GM20000 (cell line): ENCODE results near the gene OTOS.

ENCODE experiments used
- DNase-seq: peaks from one replicate; pipeline ENCODE4 v3.0.0; 2012; ENCODE audit warnings: low spot score
- TF ChIP-seq, protein P1 (sequence below): IDR thresholded peaks from 2 replicates; pipeline ENCODE4 v1.5.1; 2012; ENCODE audit warnings: mild to moderate bottlenecking, control low read depth; ENCODE audit errors: extremely low read depth, missing control alignments

The OTOS gene

GRCh38 chr2:240183006-240183874 lies 42.8 kb upstream of the OTOS start:
- no peak for DNase-seq
- TF ChIP-seq, protein P1, sequence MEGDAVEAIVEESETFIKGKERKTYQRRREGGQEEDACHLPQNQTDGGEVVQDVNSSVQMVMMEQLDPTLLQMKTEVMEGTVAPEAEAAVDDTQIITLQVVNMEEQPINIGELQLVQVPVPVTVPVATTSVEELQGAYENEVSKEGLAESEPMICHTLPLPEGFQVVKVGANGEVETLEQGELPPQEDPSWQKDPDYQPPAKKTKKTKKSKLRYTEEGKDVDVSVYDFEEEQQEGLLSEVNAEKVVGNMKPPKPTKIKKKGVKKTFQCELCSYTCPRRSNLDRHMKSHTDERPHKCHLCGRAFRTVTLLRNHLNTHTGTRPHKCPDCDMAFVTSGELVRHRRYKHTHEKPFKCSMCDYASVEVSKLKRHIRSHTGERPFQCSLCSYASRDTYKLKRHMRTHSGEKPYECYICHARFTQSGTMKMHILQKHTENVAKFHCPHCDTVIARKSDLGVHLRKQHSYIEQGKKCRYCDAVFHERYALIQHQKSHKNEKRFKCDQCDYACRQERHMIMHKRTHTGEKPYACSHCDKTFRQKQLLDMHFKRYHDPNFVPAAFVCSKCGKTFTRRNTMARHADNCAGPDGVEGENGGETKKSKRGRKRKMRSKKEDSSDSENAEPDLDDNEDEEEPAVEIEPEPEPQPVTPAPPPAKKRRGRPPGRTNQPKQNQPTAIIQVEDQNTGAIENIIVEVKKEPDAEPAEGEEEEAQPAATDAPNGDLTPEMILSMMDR = no peak

DNA sequence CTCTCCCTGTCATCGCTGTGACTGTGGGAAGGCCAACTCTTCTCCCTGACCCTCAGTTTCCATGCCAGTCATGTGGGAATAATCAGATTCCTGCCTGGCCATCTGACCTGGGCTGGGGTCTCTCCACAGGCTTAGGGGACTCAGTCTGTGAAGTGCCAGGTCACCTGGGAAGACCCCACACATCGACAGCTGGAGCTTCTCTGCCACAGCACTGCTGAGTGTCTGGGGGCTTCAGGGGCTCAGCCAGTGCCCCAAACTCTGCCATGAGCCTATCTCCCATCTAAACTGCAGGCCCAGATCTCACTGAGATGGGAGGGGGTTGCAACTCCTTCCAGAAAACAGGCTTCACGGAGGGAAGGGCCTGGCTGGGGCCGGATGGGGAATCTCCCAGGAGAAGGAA lies 42.0 kb upstream of the OTOS start:
- DNase-seq = no peak
- TF ChIP-seq, protein P1 = no peak

DNA sequence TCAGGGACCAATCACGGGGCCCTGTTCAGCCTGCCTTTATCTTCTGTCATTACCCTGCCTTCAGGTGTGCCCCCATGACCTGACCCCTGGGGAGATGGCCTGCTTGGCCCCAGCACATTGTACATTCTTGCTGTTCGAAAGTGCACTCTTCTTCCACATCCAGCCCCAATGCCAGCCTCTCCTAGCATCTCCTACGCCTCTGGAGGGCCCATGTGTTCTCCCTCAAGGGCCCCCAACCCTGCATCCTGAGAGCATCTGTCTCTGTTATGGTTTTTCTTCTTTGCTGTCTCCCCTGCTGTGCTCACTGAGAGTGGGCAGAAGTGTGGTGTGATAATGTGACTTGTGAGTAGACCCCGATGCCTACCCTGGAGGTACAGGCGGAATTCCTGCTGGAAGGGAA lies 41.5 kb upstream of the OTOS start:
- DNase-seq = no peak
- TF ChIP-seq, protein P1 = no peak

- no peak for DNase-seq
- TF ChIP-seq, protein P1 = no peak
These were observed 39.6 kb upstream of the OTOS start for GRCh38 chr2:240179941-240180666.

DNA sequence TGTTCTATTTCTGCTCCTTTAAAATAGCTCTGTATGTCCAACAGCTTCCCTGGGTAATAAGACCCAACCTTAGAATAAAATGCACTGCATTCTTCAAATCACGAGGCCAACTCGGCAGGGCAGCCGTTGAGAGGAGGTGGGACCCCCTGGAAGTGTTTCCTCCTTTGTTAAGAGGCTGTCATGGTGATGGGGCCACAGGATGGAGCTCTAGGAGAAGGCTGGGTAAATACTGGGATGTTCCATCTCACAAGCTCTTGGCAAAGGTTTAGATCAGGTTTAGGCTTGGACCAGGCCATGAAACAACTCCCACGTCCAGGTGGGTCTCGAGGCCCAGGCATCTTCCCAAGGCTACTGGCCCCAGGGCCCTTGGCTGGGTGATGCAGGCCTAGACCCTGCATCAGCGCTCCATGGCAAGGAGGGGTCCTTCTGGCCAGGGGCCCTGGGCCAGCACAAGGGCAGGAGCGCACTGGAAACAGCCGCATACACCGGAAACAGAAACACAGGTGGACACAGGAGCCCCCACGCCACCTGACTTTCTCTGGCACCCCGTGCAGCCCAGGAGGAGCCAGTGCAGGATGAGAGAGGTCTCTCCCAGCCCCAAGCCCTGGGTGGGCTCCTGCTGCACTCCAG lies 38.8 kb upstream of the OTOS start:
- TF ChIP-seq, protein P1 = no peak
- DNase-seq = no peak

DNA sequence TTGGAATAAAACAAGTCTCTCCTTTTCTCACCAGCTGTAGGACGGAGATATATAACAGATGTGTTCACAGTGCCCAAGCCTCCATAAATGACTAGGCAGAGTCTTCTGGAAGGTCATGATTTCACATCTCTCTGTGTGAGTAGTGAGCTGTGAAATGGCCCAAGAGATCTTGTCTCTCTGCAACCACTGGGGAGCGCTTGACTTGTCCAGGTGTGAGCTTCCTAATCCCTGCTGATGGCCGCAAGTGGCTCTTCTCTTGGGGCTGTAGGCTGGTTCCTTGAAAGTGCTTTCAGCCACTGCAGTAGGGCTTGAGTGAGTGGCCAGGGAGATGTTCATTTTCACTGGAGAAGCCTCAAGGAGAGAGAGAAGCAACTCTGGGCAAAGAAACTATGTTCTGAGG lies 38.1 kb upstream of the OTOS start:
- DNase-seq = no peak
- TF ChIP-seq, protein P1 = no peak

- no peak for DNase-seq
- TF ChIP-seq, protein P1 = no peak
These were observed 34.0 kb upstream of the OTOS start for GRCh38 chr2:240174496-240174895.
